H1 (cell line): ENCODE measurements around the gene ANKRD65. TPM values are rescaled to one million over a fixed set of nuclear protein-coding genes. Genes with fewer than 3 reads are reported as not detected.

Source experiments
- CTCF ChIA-PET: fragments of 300-600 bp; sonication (Branson Sonifier 250); formaldehyde crosslinking; loops from one replicate; lab custom pipeline; 2021; ENCODE audit not compliant: partially characterized antibody; lab: Charles Lee
- POLR2A ChIA-PET: fragments of 300-600 bp; sonication (Branson Sonifier 250); formaldehyde crosslinking; loops from one replicate; lab custom pipeline; 2021; ENCODE audit warnings: inconsistent platforms; ENCODE audit not compliant: partially characterized antibody; lab: Charles Lee
- DNase-seq, 2 experiments: peaks; one replicate each; pipeline versions ENCODE4 v3.0.0 to v3.0.0-alpha.2; 2010 to 2022; ENCODE audit warnings: low spot score in 2 of 2, low read depth in 1 of 2, mixed read lengths in 1 of 2
- FAIRE-seq: peaks from 2 replicates; lab custom pipeline; 2011; peaks lifted over from hg19 to GRCh38; lab: Jason Lieb, UNC
- H2AFZ ChIP-seq: 2 replicates; pipeline ENCODE4 v1.8.1; 2012; ENCODE audit warnings: low read length, inconsistent platforms
- H2AK5ac ChIP-seq: 2 replicates; pipeline ENCODE4 v1.6.1; 2013; ENCODE audit warnings: low read depth, low read length
- H2BK120ac ChIP-seq: replicated peaks from 2 replicates; pipeline ENCODE3; 2013; ENCODE audit warnings: low read depth, low read length, inconsistent platforms
- H2BK12ac ChIP-seq: 2 replicates; pipeline ENCODE4 v1.6.1; 2013; ENCODE audit warnings: low read depth, low read length
- H2BK15ac ChIP-seq: 2 replicates; pipeline ENCODE4 v1.6.1; 2013; ENCODE audit warnings: low read length
- H2BK20ac ChIP-seq: 2 replicates; pipeline ENCODE4 v1.6.1; 2013; ENCODE audit warnings: low read length
- H2BK5ac ChIP-seq: 2 replicates; pipeline ENCODE4 v1.6.1; 2013; ENCODE audit warnings: low read depth, low read length
- H3K14ac ChIP-seq: 2 replicates; pipeline ENCODE4 v1.6.1; 2013; ENCODE audit warnings: inconsistent platforms; ENCODE audit not compliant: insufficient read length
- H3K18ac ChIP-seq: 2 replicates; pipeline ENCODE4 v1.6.1; 2013; ENCODE audit warnings: low read length; ENCODE audit errors: extremely low read depth
- H3K23ac ChIP-seq: 2 replicates; pipeline ENCODE4 v1.6.1; 2013; ENCODE audit warnings: inconsistent platforms; ENCODE audit not compliant: insufficient read length
- H3K23me2 ChIP-seq: 2 replicates; pipeline ENCODE4 v1.6.1; 2013; ENCODE audit warnings: low read depth, low read length
- H3K27ac ChIP-seq: 2 replicates; pipeline ENCODE4 v1.6.1; 2011; ENCODE audit warnings: low read depth, low read length, inconsistent platforms
- H3K27me3 ChIP-seq, 4 experiments: replicated peaks in 1 of 4; 1 replicate in 1 of 4; 2 replicates in 3 of 4; pipeline versions ENCODE4 v1.6.1 to v1.8.1; 2011 to 2013; ENCODE audit warnings: low read length in 3 of 4, mild to moderate bottlenecking in 3 of 4, inconsistent platforms in 2 of 4, mixed read lengths in 2 of 4, moderate library complexity in 1 of 4; ENCODE audit not compliant: control insufficient read depth in 3 of 4, insufficient read depth in 3 of 4; ENCODE audit errors: extremely low read depth in 1 of 4
- H3K36me3 ChIP-seq, 4 experiments: 2 replicates each; pipeline versions ENCODE4 v1.6.1 to v1.8.1; 2011 to 2013; ENCODE audit warnings: mild to moderate bottlenecking in 4 of 4, low read length in 3 of 4, moderate library complexity in 2 of 4, control low read depth in 1 of 4, inconsistent platforms in 1 of 4; ENCODE audit not compliant: insufficient read depth in 4 of 4, control insufficient read depth in 2 of 4
- H3K4ac ChIP-seq: replicated peaks from 2 replicates; pipeline ENCODE3; 2013; ENCODE audit warnings: low read length, low read depth, mixed read lengths, inconsistent platforms; ENCODE audit not compliant: insufficient read length
- H3K4me1 ChIP-seq, 4 experiments: replicated peaks in 1 of 4; 1 replicate in 1 of 4; 2 replicates in 3 of 4; pipeline versions ENCODE4 v1.6.1 to v1.8.1; 2011 to 2013; ENCODE audit warnings: low read length in 3 of 4, inconsistent platforms in 2 of 4, mixed read lengths in 1 of 4; ENCODE audit not compliant: insufficient read depth in 4 of 4, control insufficient read depth in 3 of 4
- H3K4me2 ChIP-seq, 2 experiments: 2 replicates each; pipeline versions ENCODE4 v1.6.1 to v1.8.1; 2011 to 2013; ENCODE audit warnings: low read depth in 2 of 2, low read length in 2 of 2, control low read depth in 1 of 2, inconsistent platforms in 1 of 2, mild to moderate bottlenecking in 1 of 2; ENCODE audit not compliant: insufficient read depth in 1 of 2
- H3K4me3 ChIP-seq, 4 experiments: fragments of 200-600, 300-600 bp in 1 of 4; sonication (generic), shearing (Covaris generic), sonication (Bioruptor Twin) in 1 of 4; 2 replicates each; pipeline versions ENCODE4 v1.5.1 to v1.8.1; 2011 to 2016; ENCODE audit warnings: low read length in 4 of 4, low read depth in 3 of 4, control low read depth in 2 of 4, inconsistent platforms in 2 of 4, mild to moderate bottlenecking in 2 of 4, mixed read lengths in 1 of 4, moderate library complexity in 1 of 4; ENCODE audit not compliant: insufficient read depth in 2 of 4; ENCODE audit errors: extremely low read depth in 1 of 4
- H3K56ac ChIP-seq: replicated peaks from 2 replicates; pipeline ENCODE3; 2013; ENCODE audit warnings: low read depth, mild to moderate bottlenecking, mixed read lengths, low read length, inconsistent platforms; ENCODE audit not compliant: insufficient read length
- H3K79me1 ChIP-seq: 2 replicates; pipeline ENCODE4 v1.6.1; 2013; ENCODE audit warnings: low read depth, low read length, control low read depth
- H3K79me2 ChIP-seq, 2 experiments: 2 replicates each; pipeline versions ENCODE4 v1.6.1 to v1.8.1; 2012 to 2013; ENCODE audit warnings: low read length in 2 of 2, mild to moderate bottlenecking in 2 of 2, inconsistent platforms in 1 of 2; ENCODE audit not compliant: insufficient read depth in 2 of 2, control insufficient read depth in 1 of 2
- H3K9ac ChIP-seq, 4 experiments: replicated peaks in 1 of 4; 1 replicate in 1 of 4; 2 replicates in 3 of 4; pipeline versions ENCODE4 v1.6.1 to v1.8.1; 2011 to 2013; ENCODE audit warnings: low read depth in 3 of 4, low read length in 3 of 4, control low read depth in 2 of 4, mild to moderate bottlenecking in 2 of 4, moderate library complexity in 2 of 4, inconsistent platforms in 1 of 4; ENCODE audit errors: extremely low read depth in 1 of 4
- H3K9me3 ChIP-seq, 2 experiments: 2 replicates each; pipeline versions ENCODE4 v1.6.1 to v1.8.1; 2012 to 2013; ENCODE audit warnings: mild to moderate bottlenecking in 2 of 2, moderate library complexity in 2 of 2, control low read depth in 1 of 2, inconsistent platforms in 1 of 2, low read depth in 1 of 2, low read length in 1 of 2, mixed read lengths in 1 of 2; ENCODE audit not compliant: insufficient read depth in 2 of 2
- H4K20me1 ChIP-seq, 2 experiments: replicated peaks in 1 of 2; 2 replicates each; pipeline versions ENCODE3 to v1.8.1; 2011 to 2013; ENCODE audit warnings: inconsistent platforms in 2 of 2, low read length in 2 of 2, mild to moderate bottlenecking in 1 of 2; ENCODE audit not compliant: insufficient read depth in 2 of 2, control insufficient read depth in 1 of 2
- H4K5ac ChIP-seq: 2 replicates; pipeline ENCODE4 v1.6.1; 2013; ENCODE audit warnings: low read length, low read depth, mixed read lengths, inconsistent platforms; ENCODE audit not compliant: insufficient read length
- H4K8ac ChIP-seq: 2 replicates; pipeline ENCODE4 v1.8.0; 2013; ENCODE audit warnings: mild to moderate bottlenecking, moderate library complexity, low read length, inconsistent platforms; ENCODE audit not compliant: insufficient read depth; ENCODE audit errors: extremely low read depth
- H4K91ac ChIP-seq: replicated peaks from 2 replicates; pipeline ENCODE3; 2013; ENCODE audit warnings: low read length, mixed read lengths, inconsistent platforms; ENCODE audit not compliant: insufficient read length
- JUN ChIP-seq: IDR thresholded peaks from 2 replicates; pipeline ENCODE4 v1.6.1; 2011; ENCODE audit warnings: low read depth, mild to moderate bottlenecking, improper control_type of control experiment, low read length
- KDM1A ChIP-seq: fragments of 200-600, 300-600 bp; sonication (generic); IDR thresholded peaks from 2 replicates; pipeline ENCODE4 v1.7.1; 2016; ENCODE audit warnings: mild to moderate bottlenecking, low read length, borderline replicate concordance
- RXRA ChIP-seq: IDR thresholded peaks from 2 replicates; pipeline ENCODE4 v1.6.1; 2011; ENCODE audit warnings: low read depth, mild to moderate bottlenecking, low read length, moderate library complexity; ENCODE audit not compliant: insufficient read depth
- SIN3A ChIP-seq, 2 experiments: IDR thresholded peaks in 1 of 2; conservative IDR thresholded peaks in 1 of 2; 2 replicates each; pipeline ENCODE4 v1.6.1; 2011 to 2012; ENCODE audit warnings: low read length in 2 of 2, improper control_type of control experiment in 1 of 2, low read depth in 1 of 2, mild to moderate bottlenecking in 1 of 2
- TAF7 ChIP-seq: optimal IDR thresholded peaks from 2 replicates; pipeline ENCODE3; 2011; ENCODE audit warnings: low read depth, mild to moderate bottlenecking, inconsistent platforms, low read length, moderate library complexity, borderline replicate concordance
- WGBS, 2 experiments: shearing (Covaris generic) in 1 of 2; methylation state at CpG; one replicate each; pipeline versions ENCODE4 v1.1.6 to v1.1.7; 2013 to 2015; ENCODE audit warnings: low lambda C conversion rate in 2 of 2, mixed read lengths in 2 of 2, inconsistent platforms in 1 of 2, low coverage in 1 of 2, missing lambda C conversion rate in 1 of 2; ENCODE audit not compliant: insufficient replicate concordance in 2 of 2, insufficient coverage in 1 of 2, insufficient read length in 1 of 2; ENCODE audit errors: extremely low coverage in 1 of 2, missing lambda C conversion rate in 1 of 2; 5-methylcytosine and 5-hydroxymethylcytosine counted together
- polyA plus RNA-seq, 7 experiments: library from polyadenylated mRNA; depleted of rRNA in 3 of 7; stranded (reverse) in 5 of 7; unstranded in 2 of 7; fragments of >200 nt in 5 of 7; fragments of 200-250 nt in 2 of 7; gene quantifications; 1 replicate in 5 of 7; 2 replicates in 1 of 7; 4 replicates in 1 of 7; pipeline versions ENCODE4 v1.2.1 to v1.2.3, GENCODE V29; 2011 to 2013; ENCODE audit warnings: missing spikeins in 2 of 7, mixed read lengths in 2 of 7
- total RNA-seq: library from RNA; stranded (reverse); fragmentation: NEBNext Ultra II Directional; extraction: Animal tissue kit (Norgen Biotek cat#: 25700); gene quantifications from 2 replicates; pipeline ENCODE4 v1.2.1, GENCODE V29; 2021
- TF ChIP-seq, protein P1 (sequence below): IDR thresholded peaks from 2 replicates; pipeline ENCODE4 v1.6.1; 2012; ENCODE audit warnings: low read length, inconsistent platforms

The ANKRD65 gene
- total and polyA plus RNA-seq, 2 of the 8 experiments (the other 6 are each of a cell fraction or from before 2014, with no cell fraction given): 1.8 to 2.0 TPM

DNA sequence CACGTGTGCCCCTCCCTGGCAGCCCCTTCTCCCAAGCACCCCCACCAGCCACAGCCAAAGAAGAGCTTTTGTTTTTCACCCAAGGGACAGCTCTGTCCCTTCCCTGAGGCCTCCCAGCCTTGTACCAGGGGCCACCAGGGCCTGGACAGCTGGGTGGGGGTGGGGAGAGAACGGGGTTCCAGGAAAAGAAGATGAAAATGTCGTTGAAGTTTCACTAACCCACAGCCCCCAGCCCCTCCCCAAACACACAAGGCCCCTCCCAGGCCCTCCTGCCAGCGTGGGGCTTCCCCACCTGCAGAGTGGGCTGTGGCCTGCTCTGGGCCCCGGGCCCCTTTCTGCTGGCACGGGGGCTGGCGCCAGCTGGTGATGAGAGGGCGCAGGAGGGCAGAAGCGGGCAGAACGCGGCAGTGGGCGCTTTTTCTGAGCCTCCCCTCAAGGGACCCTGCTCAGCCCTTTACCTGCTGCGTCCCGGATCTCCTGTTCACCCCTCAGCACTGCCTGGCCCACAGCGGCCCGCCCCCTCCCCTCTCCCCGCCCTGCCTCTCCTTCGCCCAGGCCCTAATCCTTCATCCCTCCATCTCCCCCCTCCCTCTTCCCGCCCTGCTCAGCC, 5.5 kb upstream of the ANKRD65 start:
- Histone ChIP-seq H3K79me1 (no peaks in the 10 kb centered on the region), H2BK20ac (peak overlapping the region; percentile 90; the same call in 1 of the 2 replicates), H4K91ac (peak overlapping the region; percentile 97), H3K4ac (peak overlapping the region; percentile 65), H2BK120ac (no peak overlapping the region), H3K9me3 (peaks cover 0 to 3% of the 10 kb centered on the region in 2 experiments; a peak in 1 of 4 replicates), H4K8ac (no peak overlapping the region), H3K23ac (no peak overlapping the region), H3K9ac (no peak overlapping the region), H3K4me3 (peak overlapping the region; percentile 2 to 38 (median 12); a peak in 4 of 8 replicates), H2AFZ (no peak overlapping the region), H2AK5ac (no peak overlapping the region), H3K27ac (no peak overlapping the region), H4K20me1 (no peaks in the 10 kb centered on the region), H2BK15ac (peak overlapping the region; percentile 81; the same call in 1 of the 2 replicates), H2BK12ac (peak overlapping the region; percentile 94; the same call in 1 of the 2 replicates), H3K4me1 (peaks cover 0 to 35% (median 25%) of the 10 kb centered on the region in 4 experiments; a peak in 6 of 7 replicates), H3K27me3 (no peaks in the 10 kb centered on the region), H2BK5ac (peak overlapping the region; percentile 90; the same call in 1 of the 2 replicates), H3K18ac (peak overlapping the region; percentile 83), H3K14ac (no peak overlapping the region), H3K36me3 (no peaks in the 10 kb centered on the region; a peak in 1 of 8 replicates), H3K56ac (peak overlapping the region; percentile 10), H4K5ac (no peak overlapping the region), H3K23me2 (peaks cover 6% of the 10 kb centered on the region; the same call in 1 of the 2 replicates), H3K4me2 (peak overlapping the region; percentile 49 to 56; a peak in 3 of 4 replicates), H3K79me2 (no peaks in the 10 kb centered on the region)
- DNase-seq: no peak
- POLR2A ChIA-PET: interaction anchor here (0.7 to 22.9 kb wide), 7 partner anchors 11 to 51 kb away, joined by 3 to 515 read pairs (median 8); partner anchors contain the start of genes CCNL2 and MRPL20
- CTCF ChIA-PET: interaction anchor here (1.3 to 3.4 kb wide), 3 partner anchors 14 to 25 kb away, joined by 3 to 14 read pairs (median 5); no protein-coding TSS in a partner anchor
- 53% methylated on average over 11 of the region's 19 CpGs; no CpG with 5 or more reads in 1 of the 2 experiments for WGBS, 2 experiments
- no peak for FAIRE-seq
- TF ChIP-seq, protein P1, sequence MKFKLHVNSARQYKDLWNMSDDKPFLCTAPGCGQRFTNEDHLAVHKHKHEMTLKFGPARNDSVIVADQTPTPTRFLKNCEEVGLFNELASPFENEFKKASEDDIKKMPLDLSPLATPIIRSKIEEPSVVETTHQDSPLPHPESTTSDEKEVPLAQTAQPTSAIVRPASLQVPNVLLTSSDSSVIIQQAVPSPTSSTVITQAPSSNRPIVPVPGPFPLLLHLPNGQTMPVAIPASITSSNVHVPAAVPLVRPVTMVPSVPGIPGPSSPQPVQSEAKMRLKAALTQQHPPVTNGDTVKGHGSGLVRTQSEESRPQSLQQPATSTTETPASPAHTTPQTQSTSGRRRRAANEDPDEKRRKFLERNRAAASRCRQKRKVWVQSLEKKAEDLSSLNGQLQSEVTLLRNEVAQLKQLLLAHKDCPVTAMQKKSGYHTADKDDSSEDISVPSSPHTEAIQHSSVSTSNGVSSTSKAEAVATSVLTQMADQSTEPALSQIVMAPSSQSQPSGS: no peak
- TF ChIP-seq TAF7 (no peak), SIN3A (conservative IDR thresholded peaks at IDR 0.05 in 1 of 2, IDR thresholded peaks at IDR 0.05 in 1 of 2; ENCODE audit: low read depth in 1 of 2, low read length in 2 of 2) (no peak), JUN (no peak), RXRA (no peak), KDM1A (no peak)
